HG03521 (cell line): ENCODE results near the gene EIF5B.
"Not testable (repeated sequence)": the region's sequence is repeated elsewhere in the genome, so short reads cannot be mapped to it uniquely, and the experiment has no call there.

Experiments
- ATAC-seq: cut with Tn5 transposase; IDR thresholded peaks from one replicate; pipeline ENCODE4 v1.9.1; 2021; ENCODE audit warnings: mild to moderate bottlenecking, moderate library complexity; ENCODE audit not compliant: unreplicated experiment

Gene EIF5B, protein sequence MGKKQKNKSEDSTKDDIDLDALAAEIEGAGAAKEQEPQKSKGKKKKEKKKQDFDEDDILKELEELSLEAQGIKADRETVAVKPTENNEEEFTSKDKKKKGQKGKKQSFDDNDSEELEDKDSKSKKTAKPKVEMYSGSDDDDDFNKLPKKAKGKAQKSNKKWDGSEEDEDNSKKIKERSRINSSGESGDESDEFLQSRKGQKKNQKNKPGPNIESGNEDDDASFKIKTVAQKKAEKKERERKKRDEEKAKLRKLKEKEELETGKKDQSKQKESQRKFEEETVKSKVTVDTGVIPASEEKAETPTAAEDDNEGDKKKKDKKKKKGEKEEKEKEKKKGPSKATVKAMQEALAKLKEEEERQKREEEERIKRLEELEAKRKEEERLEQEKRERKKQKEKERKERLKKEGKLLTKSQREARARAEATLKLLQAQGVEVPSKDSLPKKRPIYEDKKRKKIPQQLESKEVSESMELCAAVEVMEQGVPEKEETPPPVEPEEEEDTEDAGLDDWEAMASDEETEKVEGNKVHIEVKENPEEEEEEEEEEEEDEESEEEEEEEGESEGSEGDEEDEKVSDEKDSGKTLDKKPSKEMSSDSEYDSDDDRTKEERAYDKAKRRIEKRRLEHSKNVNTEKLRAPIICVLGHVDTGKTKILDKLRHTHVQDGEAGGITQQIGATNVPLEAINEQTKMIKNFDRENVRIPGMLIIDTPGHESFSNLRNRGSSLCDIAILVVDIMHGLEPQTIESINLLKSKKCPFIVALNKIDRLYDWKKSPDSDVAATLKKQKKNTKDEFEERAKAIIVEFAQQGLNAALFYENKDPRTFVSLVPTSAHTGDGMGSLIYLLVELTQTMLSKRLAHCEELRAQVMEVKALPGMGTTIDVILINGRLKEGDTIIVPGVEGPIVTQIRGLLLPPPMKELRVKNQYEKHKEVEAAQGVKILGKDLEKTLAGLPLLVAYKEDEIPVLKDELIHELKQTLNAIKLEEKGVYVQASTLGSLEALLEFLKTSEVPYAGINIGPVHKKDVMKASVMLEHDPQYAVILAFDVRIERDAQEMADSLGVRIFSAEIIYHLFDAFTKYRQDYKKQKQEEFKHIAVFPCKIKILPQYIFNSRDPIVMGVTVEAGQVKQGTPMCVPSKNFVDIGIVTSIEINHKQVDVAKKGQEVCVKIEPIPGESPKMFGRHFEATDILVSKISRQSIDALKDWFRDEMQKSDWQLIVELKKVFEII

GRCh38 chr2:99337113-99338028 lies at the start of gene EIF5B:
Gene EIF5B, plus strand, starts transcription at chr2:99337389. Its CDS starts 166 bp downstream, at chr2:99337555.
- peak; percentile 48 for ATAC-seq

- ATAC-seq, result no peak
Observed at GRCh38 chr2:99297994-99298393, 39.2 kb upstream of the EIF5B start.

DNA sequence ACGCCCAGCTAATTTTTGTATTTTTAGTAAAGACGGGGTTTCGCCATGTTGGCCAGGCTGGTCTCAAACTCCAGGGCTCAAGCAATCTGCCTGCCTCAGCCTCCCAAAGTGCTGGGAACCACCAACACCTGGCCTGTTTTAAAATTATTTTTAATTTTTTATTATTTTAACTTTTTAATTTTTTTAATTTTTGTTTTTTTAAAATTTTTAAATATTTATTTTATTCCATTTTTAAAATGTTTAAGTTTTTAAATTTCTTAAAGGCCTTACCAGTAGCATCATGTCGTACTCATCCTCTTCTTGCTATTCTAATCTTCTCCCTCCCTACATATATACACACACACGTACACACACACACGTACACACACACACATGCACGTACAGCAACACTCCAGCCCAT lies 37.6 kb upstream of the EIF5B start:
- ATAC-seq, result no peak

DNA sequence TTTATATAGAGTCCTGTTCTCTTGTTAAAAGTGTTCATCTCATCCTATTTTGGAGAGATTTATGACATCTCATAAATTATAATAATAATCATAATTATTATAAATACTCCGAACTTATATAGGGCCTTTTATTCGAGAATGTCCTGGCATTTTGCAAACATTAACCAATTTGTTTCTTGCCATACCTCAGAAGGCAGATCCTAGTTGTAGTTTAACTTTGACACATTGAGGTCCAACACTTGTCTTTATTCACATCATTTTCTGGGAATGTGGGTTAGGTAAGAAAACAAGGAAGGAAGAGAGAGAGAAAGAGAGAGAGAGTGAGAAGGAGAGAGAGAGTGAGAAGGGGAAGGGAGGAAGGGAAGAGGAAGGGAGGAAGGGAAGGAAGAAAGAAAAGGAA lies 36.1 kb upstream of the EIF5B start, which contains the start of gene LYG1:
Gene LYG1 (minus strand): TSS at position 101 of the 400 bp plus-strand sequence. CDS start 5,527 bp downstream, outside the sequence.
- ATAC-seq, result not testable (repeated sequence)

- no peak for ATAC-seq
Observed at GRCh38 chr2:99317161-99317872, 19.9 kb upstream of the EIF5B start.

GRCh38 chr2:99317873-99318200 lies 19.4 kb upstream of the EIF5B start:
- ATAC-seq, result not testable (repeated sequence)

GRCh38 chr2:99325384-99325783 lies 11.8 kb upstream of the EIF5B start:
- no peak for ATAC-seq

GRCh38 chr2:99335911-99336803 lies 1.0 kb upstream of the EIF5B start, which contains the start of gene TXNDC9:
Gene TXNDC9, minus strand, starts transcription at chr2:99336333. Its CDS starts 3,123 bp downstream, at chr2:99333210.
- ATAC-seq, result peak; percentile 68

- ATAC-seq, result peak; percentile 0
Observed at GRCh38 chr2:99336804-99337112, 431 bp upstream of the EIF5B start.

DNA sequence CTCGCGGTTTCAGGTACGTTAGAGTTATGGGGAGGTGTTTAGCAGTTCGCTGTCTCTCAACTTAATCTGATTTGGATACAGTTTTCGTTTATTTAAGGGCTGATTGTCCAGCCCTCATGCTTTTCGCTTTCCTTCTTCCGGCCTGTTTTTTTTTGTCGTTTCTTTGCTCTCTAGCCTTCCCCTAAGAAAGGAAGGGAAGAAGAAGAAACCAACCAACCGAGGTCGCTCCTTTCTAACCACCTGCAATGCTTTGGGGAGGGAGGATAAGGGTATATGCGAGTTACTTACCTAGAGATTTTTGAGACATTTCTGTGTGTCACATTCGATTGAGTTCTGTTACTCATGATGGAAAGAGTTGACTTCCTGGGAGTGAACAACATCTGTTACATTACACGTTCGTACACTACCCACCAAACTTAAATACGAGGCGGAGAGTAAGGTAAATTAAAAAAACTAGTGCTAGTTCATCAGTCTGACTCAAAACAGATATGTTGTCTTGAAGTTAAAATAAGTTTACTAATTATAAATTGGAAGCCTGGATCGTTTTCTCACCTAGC lies 918 bp downstream of the EIF5B start:
- ATAC-seq, result no peak

DNA sequence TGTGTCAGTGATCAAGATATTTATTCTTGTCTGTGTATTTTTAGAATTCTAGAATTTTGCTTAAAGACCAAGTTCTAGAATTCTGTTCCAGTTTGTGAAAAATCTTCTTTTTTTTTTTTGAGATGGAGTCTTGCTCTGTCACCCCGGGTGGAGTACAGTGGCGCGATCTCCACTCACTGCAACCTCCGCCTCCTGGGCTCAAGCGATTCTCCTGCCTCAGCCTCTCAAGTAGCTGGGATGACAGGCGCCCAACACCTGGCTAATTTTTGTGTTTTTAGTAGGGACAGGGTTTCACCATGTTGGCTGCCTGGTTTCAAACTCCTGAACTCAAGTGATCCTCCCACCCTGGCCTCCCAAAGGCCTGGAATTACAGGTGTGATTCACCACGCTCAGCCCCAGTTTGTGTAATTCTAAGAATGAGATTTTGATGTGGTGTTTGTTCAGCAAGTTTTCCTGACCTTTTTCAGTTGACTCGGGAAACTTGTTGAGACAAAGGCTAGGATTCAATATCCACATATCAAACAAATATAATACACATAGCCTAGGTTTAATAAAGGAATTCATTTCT lies 3.6 kb downstream of the EIF5B start:
- no peak for ATAC-seq

DNA sequence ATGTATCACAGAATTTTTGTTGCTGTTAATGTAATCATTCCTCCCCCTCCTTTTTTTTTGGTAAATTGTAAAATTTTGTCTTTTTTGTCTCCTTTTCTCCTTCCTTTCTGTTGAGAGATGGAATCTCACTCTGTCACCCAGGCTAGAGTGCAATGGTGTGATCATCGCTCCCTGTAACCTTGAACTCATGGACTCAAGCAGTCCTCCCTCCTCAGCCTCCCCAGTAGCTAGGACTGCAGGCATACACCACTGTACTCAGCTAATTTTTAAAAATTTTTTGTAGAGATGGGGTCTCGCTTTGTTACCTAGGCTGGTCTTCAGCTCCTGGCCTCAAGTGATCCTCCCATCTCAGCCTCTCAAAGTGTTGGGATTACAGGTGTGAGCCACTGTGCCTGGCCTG lies 5.3 kb downstream of the EIF5B start:
- ATAC-seq, result no peak

DNA sequence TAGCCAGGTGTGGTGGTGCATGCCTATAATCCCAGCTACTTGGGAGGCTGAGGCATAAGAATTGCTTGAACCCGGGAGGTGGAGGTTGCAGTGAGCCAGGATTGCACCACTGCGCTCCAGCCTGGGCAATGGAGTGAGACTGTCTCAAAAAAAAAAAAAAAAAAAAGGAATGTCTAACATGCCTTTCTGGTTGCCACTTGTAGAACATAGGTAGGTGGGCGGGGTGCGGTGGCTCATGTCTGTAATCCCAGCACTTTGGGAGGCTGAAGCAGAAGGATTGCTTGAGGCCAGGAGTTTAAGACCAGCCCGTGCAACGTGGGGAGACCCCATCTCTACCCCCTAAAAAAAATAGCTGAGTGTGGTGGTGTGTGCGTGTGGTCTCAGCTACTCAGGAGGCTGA lies 8.3 kb downstream of the EIF5B start:
- not testable (repeated sequence) for ATAC-seq

GRCh38 chr2:99346218-99346617 lies 9.0 kb downstream of the EIF5B start:
- no peak for ATAC-seq

DNA sequence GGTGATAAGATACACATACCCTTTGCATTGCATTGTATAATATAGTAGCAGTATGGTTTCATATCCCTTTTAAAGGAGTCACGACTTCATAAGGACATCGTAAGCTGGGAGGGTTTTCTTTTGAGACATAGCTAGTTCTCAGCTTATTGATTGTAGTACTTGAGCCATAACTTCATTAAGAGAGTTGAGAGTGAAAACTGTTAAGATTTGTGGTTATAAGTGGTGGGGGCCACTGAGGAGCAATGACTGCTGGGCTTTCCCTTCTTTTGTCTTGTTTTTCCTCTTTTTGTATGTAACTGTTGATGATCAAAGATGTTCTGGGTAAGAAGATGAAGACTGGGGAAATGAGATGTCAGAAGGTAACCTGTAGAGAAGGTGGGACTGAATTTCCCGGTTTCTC lies 11.0 kb downstream of the EIF5B start:
- ATAC-seq, result no peak

DNA sequence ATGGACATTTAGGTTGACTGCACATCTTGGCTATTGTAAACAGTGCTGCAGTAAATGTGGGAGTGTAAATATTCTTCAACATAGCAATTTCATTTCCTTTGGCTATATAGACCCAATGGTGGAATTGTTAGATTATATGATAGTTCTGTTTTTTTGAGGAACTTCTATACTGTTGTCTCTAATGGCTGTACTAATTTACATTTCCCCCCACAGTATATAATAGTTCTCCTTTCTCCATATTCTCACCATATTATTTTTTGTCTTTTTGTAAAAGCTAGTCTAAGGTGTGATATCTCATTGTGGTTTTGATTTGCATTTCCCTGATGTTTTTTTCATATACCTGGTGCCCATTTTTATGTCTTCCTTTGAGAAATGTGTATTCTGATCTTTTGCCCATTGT lies 13.0 kb downstream of the EIF5B start:
- ATAC-seq, result no peak

DNA sequence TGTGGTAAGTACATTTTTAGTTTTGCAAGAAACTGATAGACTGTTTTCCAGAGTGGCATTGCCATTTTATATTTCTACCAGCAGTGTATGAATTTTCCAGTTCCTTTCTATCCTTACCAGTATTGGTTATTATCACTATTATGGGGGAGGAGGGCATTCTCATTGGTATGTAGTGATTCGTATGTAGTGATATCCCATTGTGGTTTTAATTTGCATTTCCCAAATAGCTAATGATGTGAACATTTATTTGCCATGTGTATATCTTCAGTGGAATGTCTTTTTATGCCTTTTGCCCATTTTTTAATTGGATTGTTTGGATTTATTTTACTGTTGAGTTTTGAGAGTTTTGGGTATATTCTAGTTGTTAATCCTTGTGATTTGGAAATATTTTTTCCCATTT lies 16.9 kb downstream of the EIF5B start:
- no peak for ATAC-seq

- not testable (repeated sequence) for ATAC-seq
Observed at GRCh38 chr2:99354825-99355224, 17.6 kb downstream of the EIF5B start.
